ENCODE results near the gene PTPRK. TPM values are rescaled to one million over a fixed set of nuclear protein-coding genes. Genes with fewer than 3 reads are reported as not detected.

PTPRK gene
- total and polyA plus RNA-seq, 2 donors = 9.3 to 26.8 TPM

DNA sequence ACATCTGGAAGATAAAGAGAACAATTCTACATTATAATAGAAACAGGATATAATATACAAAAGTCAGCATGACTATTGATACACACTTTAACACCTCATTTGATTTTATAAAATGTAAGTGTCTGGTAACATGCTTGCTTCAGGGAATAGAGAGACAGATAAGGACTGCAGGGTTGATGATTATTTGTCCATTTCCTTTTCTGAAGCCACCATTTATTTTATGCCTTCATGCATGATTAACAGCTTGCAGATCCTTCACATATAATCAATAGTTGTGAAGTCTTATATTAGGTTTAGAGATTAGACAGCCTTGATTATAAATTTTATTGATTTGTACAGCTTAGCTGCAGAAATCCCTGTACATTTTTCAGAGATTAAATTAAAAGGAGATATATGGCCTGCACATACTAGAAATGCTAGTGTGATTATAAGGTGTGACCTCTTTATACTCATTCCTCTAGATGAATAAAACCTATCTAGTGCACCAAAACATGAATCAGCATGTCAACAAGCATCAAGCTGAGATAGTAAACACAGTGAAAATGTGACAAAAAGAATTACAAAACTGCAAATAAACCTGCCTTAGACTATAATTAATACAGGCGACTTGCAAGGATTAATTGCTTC, 420.7 kb downstream of the PTPRK start:
- no peak for DNase-seq (ENCODE audit: low read depth in 6 of 9, low spot score in 9 of 9)
- Histone ChIP-seq H3K36me3 (ENCODE audit: control insufficient read depth in 2 of 2, insufficient read depth in 2 of 2, low read length in 1 of 2) (no peaks in the 10 kb centered on the region), H3K27ac (ENCODE audit: low read depth in 1 of 2, low read length in 1 of 2) (no peak overlapping the region), H3K4me1 (ENCODE audit: control insufficient read depth in 2 of 2, insufficient read depth in 2 of 2, low read length in 2 of 2) (no peaks in the 10 kb centered on the region), H3K9me3 (ENCODE audit: control insufficient read depth in 2 of 2, insufficient read depth in 1 of 2, low read length in 1 of 2) (no peaks in the 10 kb centered on the region), H3K4me3 (ENCODE audit: low read length in 2 of 2) (no peak overlapping the region), H3K27me3 (ENCODE audit: control insufficient read depth in 2 of 2, insufficient read depth in 1 of 2, low read length in 1 of 2) (no peaks in the 10 kb centered on the region)
- WGBS = 99% methylated on average over 1 of the region's 1 CpG

DNA sequence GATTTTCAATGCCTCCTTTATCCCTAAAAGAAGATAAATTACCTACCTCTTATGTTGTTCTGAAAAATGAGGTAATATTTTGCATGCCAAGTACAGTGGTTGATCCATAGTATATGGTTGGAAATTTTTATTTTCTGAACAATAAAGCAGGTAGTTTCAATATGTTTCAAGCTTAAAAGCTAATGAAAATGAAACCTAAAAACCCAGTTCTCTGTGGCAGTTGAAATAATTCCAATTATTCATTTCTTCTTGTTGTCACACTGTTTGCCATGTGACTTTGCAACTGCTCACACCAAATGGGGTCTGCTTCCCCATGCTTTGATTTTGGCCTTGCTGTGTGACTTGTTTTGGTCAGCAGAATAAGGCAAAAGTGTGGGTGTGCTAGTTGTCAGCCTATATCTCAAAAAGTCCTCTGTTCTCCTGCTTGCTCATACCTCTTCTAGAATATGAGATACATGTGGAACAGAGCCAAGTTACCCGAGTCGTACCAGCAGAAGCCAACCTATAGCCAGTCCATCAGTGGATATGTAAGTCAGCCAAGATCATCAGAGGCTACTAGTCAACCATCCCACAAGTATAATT, 422.3 kb downstream of the PTPRK start:
- Histone ChIP-seq H3K27me3 (ENCODE audit: control insufficient read depth in 2 of 2, insufficient read depth in 1 of 2, low read length in 1 of 2) (no peaks in the 10 kb centered on the region), H3K4me1 (ENCODE audit: control insufficient read depth in 2 of 2, insufficient read depth in 2 of 2, low read length in 2 of 2) (no peaks in the 10 kb centered on the region), H3K9me3 (ENCODE audit: control insufficient read depth in 2 of 2, insufficient read depth in 1 of 2, low read length in 1 of 2) (no peaks in the 10 kb centered on the region), H3K27ac (ENCODE audit: low read depth in 1 of 2, low read length in 1 of 2) (no peak overlapping the region), H3K36me3 (ENCODE audit: control insufficient read depth in 2 of 2, insufficient read depth in 2 of 2, low read length in 1 of 2) (no peaks in the 10 kb centered on the region), H3K4me3 (ENCODE audit: low read length in 2 of 2) (no peak overlapping the region)
- WGBS = 98% methylated on average over 2 of the region's 2 CpGs
- DNase-seq (ENCODE audit: low read depth in 6 of 9, low spot score in 9 of 9) = no peak

GRCh38 chr6:128097009-128097408, 423.4 kb downstream of the PTPRK start:
- 91% methylated on average over 3 of the region's 3 CpGs for WGBS
- no peaks in the 10 kb centered on the region for H3K36me3 ChIP-seq (ENCODE audit: control insufficient read depth in 2 of 2, insufficient read depth in 2 of 2, low read length in 1 of 2)
- no peaks in the 10 kb centered on the region for H3K4me1 ChIP-seq (ENCODE audit: control insufficient read depth in 2 of 2, insufficient read depth in 2 of 2, low read length in 2 of 2)
- DNase-seq (ENCODE audit: low read depth in 6 of 9, low spot score in 9 of 9) = no peak
- no peaks in the 10 kb centered on the region for H3K9me3 ChIP-seq (ENCODE audit: control insufficient read depth in 2 of 2, insufficient read depth in 1 of 2, low read length in 1 of 2)
- no peak overlapping the region for H3K27ac ChIP-seq (ENCODE audit: low read depth in 1 of 2, low read length in 1 of 2)
- no peaks in the 10 kb centered on the region for H3K27me3 ChIP-seq (ENCODE audit: control insufficient read depth in 2 of 2, insufficient read depth in 1 of 2, low read length in 1 of 2)
- no peak overlapping the region for H3K4me3 ChIP-seq (ENCODE audit: low read length in 2 of 2)

- Histone ChIP-seq H3K4me1 (ENCODE audit: control insufficient read depth in 2 of 2, insufficient read depth in 2 of 2, low read length in 2 of 2) (no peaks in the 10 kb centered on the region), H3K27ac (ENCODE audit: low read depth in 1 of 2, low read length in 1 of 2) (no peak overlapping the region), H3K9me3 (ENCODE audit: control insufficient read depth in 2 of 2, insufficient read depth in 1 of 2, low read length in 1 of 2) (no peaks in the 10 kb centered on the region), H3K36me3 (ENCODE audit: control insufficient read depth in 2 of 2, insufficient read depth in 2 of 2, low read length in 1 of 2) (no peaks in the 10 kb centered on the region), H3K27me3 (ENCODE audit: control insufficient read depth in 2 of 2, insufficient read depth in 1 of 2, low read length in 1 of 2) (no peaks in the 10 kb centered on the region), H3K4me3 (ENCODE audit: low read length in 2 of 2) (no peak overlapping the region)
- DNase-seq (ENCODE audit: low read depth in 6 of 9, low spot score in 9 of 9) = no peak
Observed at GRCh38 chr6:128095362-128095761, 425.0 kb downstream of the PTPRK start.

DNA sequence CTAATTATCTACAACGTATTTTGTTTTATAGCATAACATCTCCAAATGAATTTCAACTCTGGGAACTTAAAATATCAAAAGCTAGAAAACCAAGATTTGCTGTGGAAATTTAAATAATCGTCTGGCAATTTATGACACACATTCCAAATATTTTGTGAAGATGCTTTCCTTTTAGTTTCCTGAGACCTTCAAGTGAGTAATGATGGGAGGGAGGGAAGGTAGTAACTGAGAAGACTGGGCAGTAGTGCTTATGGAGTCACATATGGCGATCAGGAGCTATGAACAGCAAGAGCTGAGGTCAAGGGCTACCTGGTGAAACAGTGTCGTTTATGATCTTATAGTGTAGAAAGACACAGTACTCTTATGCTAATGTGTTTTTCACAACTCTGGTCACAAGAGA, 441.4 kb downstream of the PTPRK start:
- H3K4me3 ChIP-seq (ENCODE audit: low read length in 2 of 2) = no peak overlapping the region
- H3K27me3 ChIP-seq (ENCODE audit: control insufficient read depth in 2 of 2, insufficient read depth in 1 of 2, low read length in 1 of 2) = no peaks in the 10 kb centered on the region
- H3K36me3 ChIP-seq (ENCODE audit: control insufficient read depth in 2 of 2, insufficient read depth in 2 of 2, low read length in 1 of 2) = peaks cover 0 to 14% of the 10 kb centered on the region in 2 donors
- no peak overlapping the region for H3K27ac ChIP-seq (ENCODE audit: low read depth in 1 of 2, low read length in 1 of 2)
- H3K9me3 ChIP-seq (ENCODE audit: control insufficient read depth in 2 of 2, insufficient read depth in 1 of 2, low read length in 1 of 2) = no peaks in the 10 kb centered on the region
- 95% methylated on average over 4 of the region's 4 CpGs for WGBS
- no peaks in the 10 kb centered on the region for H3K4me1 ChIP-seq (ENCODE audit: control insufficient read depth in 2 of 2, insufficient read depth in 2 of 2, low read length in 2 of 2)
- no peak for DNase-seq (ENCODE audit: low read depth in 6 of 9, low spot score in 9 of 9)

DNA sequence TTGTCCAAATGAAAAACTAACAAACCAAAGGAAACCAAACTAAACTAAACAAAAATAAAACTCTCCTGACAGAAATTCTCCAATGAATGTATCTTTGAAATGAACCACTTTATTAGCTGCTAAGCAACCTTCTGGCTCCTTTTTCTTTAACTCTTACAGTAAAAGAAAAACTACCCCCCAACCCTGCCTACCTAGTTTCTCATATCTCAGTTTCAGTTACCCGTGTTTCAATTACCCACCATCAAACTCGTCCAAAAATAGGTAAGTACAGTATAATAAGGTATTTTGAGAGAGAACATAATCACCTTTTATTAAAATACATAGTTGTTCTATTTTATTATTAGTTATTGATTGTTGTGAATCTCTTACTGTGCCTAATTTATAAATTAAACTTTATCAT, 442.1 kb downstream of the PTPRK start:
- H3K4me1 ChIP-seq (ENCODE audit: control insufficient read depth in 2 of 2, insufficient read depth in 2 of 2, low read length in 2 of 2) = no peaks in the 10 kb centered on the region
- no peak overlapping the region for H3K27ac ChIP-seq (ENCODE audit: low read depth in 1 of 2, low read length in 1 of 2)
- no peak for DNase-seq (ENCODE audit: low read depth in 6 of 9, low spot score in 9 of 9)
- H3K9me3 ChIP-seq (ENCODE audit: control insufficient read depth in 2 of 2, insufficient read depth in 1 of 2, low read length in 1 of 2) = no peaks in the 10 kb centered on the region
- WGBS = 95% methylated on average over 2 of the region's 2 CpGs
- peaks cover 0 to 14% of the 10 kb centered on the region in 2 donors for H3K36me3 ChIP-seq (ENCODE audit: control insufficient read depth in 2 of 2, insufficient read depth in 2 of 2, low read length in 1 of 2)
- no peak overlapping the region for H3K4me3 ChIP-seq (ENCODE audit: low read length in 2 of 2)
- H3K27me3 ChIP-seq (ENCODE audit: control insufficient read depth in 2 of 2, insufficient read depth in 1 of 2, low read length in 1 of 2) = no peaks in the 10 kb centered on the region

- H3K4me1 ChIP-seq (ENCODE audit: control insufficient read depth in 2 of 2, insufficient read depth in 2 of 2, low read length in 2 of 2) = no peaks in the 10 kb centered on the region
- peaks cover 0 to 10% of the 10 kb centered on the region in 2 donors for H3K36me3 ChIP-seq (ENCODE audit: control insufficient read depth in 2 of 2, insufficient read depth in 2 of 2, low read length in 1 of 2)
- H3K27me3 ChIP-seq (ENCODE audit: control insufficient read depth in 2 of 2, insufficient read depth in 1 of 2, low read length in 1 of 2) = no peaks in the 10 kb centered on the region
- DNase-seq (ENCODE audit: low read depth in 6 of 9, low spot score in 9 of 9) = no peak
- no peak overlapping the region for H3K4me3 ChIP-seq (ENCODE audit: low read length in 2 of 2)
- no peaks in the 10 kb centered on the region for H3K9me3 ChIP-seq (ENCODE audit: control insufficient read depth in 2 of 2, insufficient read depth in 1 of 2, low read length in 1 of 2)
- WGBS = 99% methylated on average over 1 of the region's 1 CpG
- H3K27ac ChIP-seq (ENCODE audit: low read depth in 1 of 2, low read length in 1 of 2) = no peak overlapping the region
Observed at GRCh38 chr6:128076843-128077242, 443.6 kb downstream of the PTPRK start.

GRCh38 chr6:128074567-128074966, 445.8 kb downstream of the PTPRK start:
- DNase-seq (ENCODE audit: low read depth in 6 of 9, low spot score in 9 of 9) = no peak
- no peaks in the 10 kb centered on the region for H3K27me3 ChIP-seq (ENCODE audit: control insufficient read depth in 2 of 2, insufficient read depth in 1 of 2, low read length in 1 of 2)
- 95% methylated on average over 2 of the region's 2 CpGs for WGBS
- H3K4me3 ChIP-seq (ENCODE audit: low read length in 2 of 2) = no peak overlapping the region
- H3K9me3 ChIP-seq (ENCODE audit: control insufficient read depth in 2 of 2, insufficient read depth in 1 of 2, low read length in 1 of 2) = no peaks in the 10 kb centered on the region
- peaks cover 0 to 6% of the 10 kb centered on the region in 2 donors for H3K36me3 ChIP-seq (ENCODE audit: control insufficient read depth in 2 of 2, insufficient read depth in 2 of 2, low read length in 1 of 2)
- H3K27ac ChIP-seq (ENCODE audit: low read depth in 1 of 2, low read length in 1 of 2) = no peak overlapping the region
- no peaks in the 10 kb centered on the region for H3K4me1 ChIP-seq (ENCODE audit: control insufficient read depth in 2 of 2, insufficient read depth in 2 of 2, low read length in 2 of 2)

- 98% methylated on average over 1 of the region's 1 CpG for WGBS
Observed at GRCh38 chr6:128073389-128073788, 447.0 kb downstream of the PTPRK start.

More at GRCh38 chr6:128073389-128073788, 447.0 kb downstream of the PTPRK start:
- no peaks in the 10 kb centered on the region for H3K27me3 ChIP-seq (ENCODE audit: control insufficient read depth in 2 of 2, insufficient read depth in 1 of 2, low read length in 1 of 2)
- no peak overlapping the region for H3K4me3 ChIP-seq (ENCODE audit: low read length in 2 of 2)
- H3K4me1 ChIP-seq (ENCODE audit: control insufficient read depth in 2 of 2, insufficient read depth in 2 of 2, low read length in 2 of 2) = no peaks in the 10 kb centered on the region
- no peak for DNase-seq (ENCODE audit: low read depth in 6 of 9, low spot score in 9 of 9)
- H3K36me3 ChIP-seq (ENCODE audit: control insufficient read depth in 2 of 2, insufficient read depth in 2 of 2, low read length in 1 of 2) = peaks cover 0 to 3% of the 10 kb centered on the region in 2 donors
- H3K9me3 ChIP-seq (ENCODE audit: control insufficient read depth in 2 of 2, insufficient read depth in 1 of 2, low read length in 1 of 2) = no peaks in the 10 kb centered on the region
- no peak overlapping the region for H3K27ac ChIP-seq (ENCODE audit: low read depth in 1 of 2, low read length in 1 of 2)

Data from thymus (tissue), 11 donors.